Neuronal stem cell (in vitro differentiated cells): Measurements from ENCODE around the gene RTRAF.

ENCODE experiments used
- DNase-seq: peaks from one replicate; pipeline ENCODE4 v3.0.0-alpha.2; 2013; ENCODE audit warnings: low spot score
- H2AFZ ChIP-seq: one replicate; pipeline ENCODE4 v1.6.1; 2013; ENCODE audit warnings: mild to moderate bottlenecking, low read length, inconsistent platforms
- H2AK5ac ChIP-seq: 2 replicates; pipeline ENCODE4 v1.6.1; 2013; ENCODE audit warnings: low read depth, mild to moderate bottlenecking, inconsistent platforms, low read length, moderate library complexity, mixed read lengths
- H2BK120ac ChIP-seq: 2 replicates; pipeline ENCODE4 v1.6.1; 2013; ENCODE audit warnings: low read depth, mild to moderate bottlenecking, inconsistent platforms, low read length, moderate library complexity, mixed read lengths
- H2BK12ac ChIP-seq: one replicate; pipeline ENCODE4 v1.6.1; 2013; ENCODE audit warnings: low read length, inconsistent platforms
- H2BK15ac ChIP-seq: 2 replicates; pipeline ENCODE4 v1.6.1; 2013; ENCODE audit warnings: mild to moderate bottlenecking, low read length, inconsistent platforms, mixed read lengths
- H2BK5ac ChIP-seq: one replicate; pipeline ENCODE4 v1.6.1; 2013; ENCODE audit warnings: inconsistent platforms, mild to moderate bottlenecking, low read length, moderate library complexity
- H3K14ac ChIP-seq: one replicate; pipeline ENCODE4 v1.6.1; 2013; ENCODE audit warnings: low read length, inconsistent platforms
- H3K18ac ChIP-seq: 2 replicates; pipeline ENCODE4 v1.6.1; 2013; ENCODE audit warnings: low read length, inconsistent platforms
- H3K23ac ChIP-seq: 2 replicates; pipeline ENCODE4 v1.6.1; 2013; ENCODE audit warnings: low read depth, mild to moderate bottlenecking, mixed read lengths, low read length, inconsistent platforms; ENCODE audit not compliant: poor library complexity
- H3K27ac ChIP-seq: replicated peaks from 3 replicates; pipeline ENCODE4 v1.5.1; 2013; ENCODE audit warnings: low read length, inconsistent platforms
- H3K27me3 ChIP-seq, 3 experiments: 2 replicates each; pipeline ENCODE4 v1.6.1; 2013; ENCODE audit warnings: low read length in 3 of 3, mild to moderate bottlenecking in 2 of 3, inconsistent platforms in 1 of 3, low read depth in 1 of 3, mixed read lengths in 1 of 3, moderate library complexity in 1 of 3; ENCODE audit not compliant: control insufficient read depth in 3 of 3, insufficient read depth in 3 of 3
- H3K36me3 ChIP-seq, 2 donors: replicated peaks in 1 of 2; 2 replicates each; pipeline ENCODE4 v1.6.1; 2013; ENCODE audit warnings: low read length in 2 of 2; ENCODE audit not compliant: control insufficient read depth in 2 of 2, insufficient read depth in 2 of 2
- H3K4ac ChIP-seq: 2 replicates; pipeline ENCODE4 v1.6.1; 2013; ENCODE audit warnings: inconsistent platforms, mild to moderate bottlenecking, low read length, moderate library complexity
- H3K4me1 ChIP-seq, 2 donors: 1 replicate in 1 of 2; 2 replicates in 1 of 2; pipeline ENCODE4 v1.6.1; 2013; ENCODE audit warnings: low read length in 2 of 2, low read depth in 1 of 2; ENCODE audit not compliant: control insufficient read depth in 2 of 2, insufficient read depth in 1 of 2
- H3K4me2 ChIP-seq: one replicate; pipeline ENCODE4 v1.6.1; 2013; ENCODE audit warnings: mild to moderate bottlenecking, low read length, inconsistent platforms; ENCODE audit not compliant: insufficient read depth, poor library complexity, severe bottlenecking
- H3K4me3 ChIP-seq, 2 donors: 2 replicates each; pipeline ENCODE4 v1.5.1; 2013; ENCODE audit warnings: low read length in 2 of 2, mild to moderate bottlenecking in 2 of 2, inconsistent platforms in 1 of 2, moderate library complexity in 1 of 2
- H3K79me1 ChIP-seq: one replicate; pipeline ENCODE4 v1.6.1; 2013; ENCODE audit warnings: low read depth, mild to moderate bottlenecking, inconsistent platforms, low read length, moderate library complexity
- H3K9ac ChIP-seq: one replicate; pipeline ENCODE4 v1.6.1; 2013; ENCODE audit warnings: mild to moderate bottlenecking, low read depth, low read length, inconsistent platforms; ENCODE audit not compliant: poor library complexity
- H3K9me3 ChIP-seq, 2 donors: replicated peaks in 1 of 2; 2 replicates each; pipeline versions ENCODE3 to v1.6.1; 2013; ENCODE audit warnings: low read length in 2 of 2, mild to moderate bottlenecking in 2 of 2, inconsistent platforms in 1 of 2, low read depth in 1 of 2, mixed read lengths in 1 of 2, moderate library complexity in 1 of 2; ENCODE audit not compliant: control insufficient read depth in 2 of 2, insufficient read depth in 1 of 2
- H4K8ac ChIP-seq: one replicate; pipeline ENCODE4 v1.6.1; 2013; ENCODE audit warnings: low read depth, mild to moderate bottlenecking, inconsistent platforms, low read length, moderate library complexity
- H4K91ac ChIP-seq: one replicate; pipeline ENCODE4 v1.6.1; 2013; ENCODE audit warnings: low read length, low read depth, mild to moderate bottlenecking, inconsistent platforms; ENCODE audit not compliant: poor library complexity
- WGBS, 2 donors: extraction: QIAGEN DNeasy Blood & Tissue Kit; methylation state at CpG; one replicate each; pipeline ENCODE4 v1.1.7; 2013; ENCODE audit warnings: missing lambda C conversion rate in 2 of 2, mixed read lengths in 1 of 2; ENCODE audit not compliant: insufficient read length in 2 of 2, insufficient replicate concordance in 1 of 2; ENCODE audit errors: extremely low coverage in 2 of 2; 5-methylcytosine and 5-hydroxymethylcytosine counted together

RTRAF gene

DNA sequence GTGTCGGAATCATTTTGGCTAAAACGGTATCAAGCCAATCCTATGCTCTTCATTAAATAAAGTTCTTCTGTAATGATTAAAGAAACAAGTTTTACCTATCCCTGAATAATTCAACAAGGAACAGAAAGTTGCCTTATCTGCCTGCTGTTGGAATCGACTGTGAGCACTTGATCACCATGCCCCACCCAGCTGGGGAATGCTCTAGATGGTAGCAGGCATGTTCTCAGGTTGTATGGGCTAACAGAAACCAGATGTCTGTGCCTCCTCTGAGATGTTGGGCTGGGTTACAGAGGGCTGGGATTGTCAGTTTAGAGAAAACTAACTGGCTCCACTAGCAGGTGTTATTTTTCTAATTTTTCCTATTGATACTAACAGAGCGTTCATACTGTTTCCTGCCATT is 28.9 kb downstream of the RTRAF start:
- H3K4me2 ChIP-seq, result no peak overlapping the region
- no peak overlapping the region for H3K18ac ChIP-seq
- no peak overlapping the region for H2AFZ ChIP-seq
- no peaks in the 10 kb centered on the region for H3K79me1 ChIP-seq
- WGBS, 2 donors, result no CpG with 5 or more reads among the region's 4 CpGs
- no peak overlapping the region for H3K14ac ChIP-seq
- no peak overlapping the region for H3K27ac ChIP-seq
- no peak overlapping the region for H3K4me3 ChIP-seq
- no peak overlapping the region for H2BK12ac ChIP-seq
- H2BK15ac ChIP-seq, result no peak overlapping the region
- no peaks in the 10 kb centered on the region for H3K9me3 ChIP-seq
- peaks cover 0 to 27% of the 10 kb centered on the region in 2 donors for H3K36me3 ChIP-seq
- no peak overlapping the region for H3K9ac ChIP-seq
- H3K27me3 ChIP-seq, result no peaks in the 10 kb centered on the region
- H2BK120ac ChIP-seq, result no peak overlapping the region
- H3K4me1 ChIP-seq, result peaks cover 4 to 9% of the 10 kb centered on the region in 2 donors
- H2BK5ac ChIP-seq, result no peak overlapping the region
- no peak overlapping the region for H4K91ac ChIP-seq
- no peak overlapping the region for H2AK5ac ChIP-seq
- no peak overlapping the region for H4K8ac ChIP-seq
- H3K23ac ChIP-seq, result no peak overlapping the region
- DNase-seq, result no peak
- H3K4ac ChIP-seq, result no peak overlapping the region

DNA sequence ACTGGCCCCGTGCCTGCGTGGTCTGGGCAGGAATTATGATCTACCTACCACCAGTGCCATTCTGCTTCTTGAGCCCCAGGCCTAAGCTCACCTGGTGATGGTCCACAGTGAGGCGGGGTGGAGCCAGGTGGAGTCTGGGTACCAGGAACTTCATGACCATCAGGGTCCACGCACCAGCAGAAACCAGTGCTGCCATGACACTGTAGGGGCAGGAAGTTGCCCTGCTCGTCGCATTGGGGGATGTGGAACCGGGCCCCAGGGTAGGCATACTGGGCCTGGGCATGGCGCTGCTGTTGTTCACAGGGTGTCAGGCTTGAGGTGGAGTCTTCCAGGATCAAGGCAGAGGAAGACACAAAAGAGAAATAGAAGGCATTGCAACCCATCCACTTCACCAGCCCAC is 29.6 kb downstream of the RTRAF start:
- Histone ChIP-seq H2BK120ac (no peak overlapping the region), H3K18ac (no peak overlapping the region), H3K79me1 (no peaks in the 10 kb centered on the region), H2BK15ac (no peak overlapping the region), H3K36me3 (peaks cover 0 to 22% of the 10 kb centered on the region in 2 donors), H3K4me2 (no peak overlapping the region), H3K4me1 (peaks cover 4 to 9% of the 10 kb centered on the region in 2 donors), H2BK5ac (no peak overlapping the region), H2AK5ac (no peak overlapping the region), H3K4me3 (peak overlapping the region in 1 of 2 donors; percentile 13), H2BK12ac (no peak overlapping the region), H3K27ac (no peak overlapping the region), H4K8ac (no peak overlapping the region), H4K91ac (no peak overlapping the region), H3K9me3 (no peaks in the 10 kb centered on the region), H3K9ac (no peak overlapping the region), H3K27me3 (no peaks in the 10 kb centered on the region), H2AFZ (no peak overlapping the region), H3K23ac (peak overlapping the region; percentile 13), H3K14ac (no peak overlapping the region), H3K4ac (no peak overlapping the region)
- no peak for DNase-seq
- no CpG with 5 or more reads among the region's 8 CpGs for WGBS, 2 donors

DNA sequence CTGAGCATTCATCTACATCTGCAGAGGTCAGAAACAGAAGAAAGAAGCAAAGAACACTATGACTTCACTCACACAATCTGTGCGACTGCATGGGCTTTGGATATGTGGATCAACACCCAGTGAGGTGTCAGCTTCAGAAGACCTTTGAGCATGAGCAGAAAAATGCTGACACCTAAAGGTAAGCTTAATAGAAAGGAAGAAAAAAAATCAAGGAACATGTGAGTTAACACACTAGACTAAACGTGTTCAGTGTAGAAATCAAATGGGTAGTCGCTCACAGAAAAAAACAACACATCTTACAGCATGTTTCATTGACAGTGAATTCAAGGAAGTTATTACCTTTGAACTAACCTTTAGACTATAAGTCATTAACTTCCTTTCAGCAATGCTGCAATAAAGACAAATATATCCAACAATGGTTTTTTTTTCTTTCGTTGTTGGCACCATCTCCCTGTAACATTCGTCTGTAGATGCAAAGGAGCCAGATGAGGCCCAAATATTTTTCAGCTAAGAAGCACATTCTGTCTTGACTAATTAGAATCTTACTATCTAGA is 30.9 kb downstream of the RTRAF start:
- Histone ChIP-seq H3K27me3 (no peaks in the 10 kb centered on the region), H3K36me3 (peaks cover 0 to 20% of the 10 kb centered on the region in 2 donors), H2BK120ac (no peak overlapping the region), H2AK5ac (no peak overlapping the region), H3K14ac (no peak overlapping the region), H3K4me2 (no peak overlapping the region), H3K9me3 (no peaks in the 10 kb centered on the region), H3K79me1 (no peaks in the 10 kb centered on the region), H3K4me1 (peaks cover 4 to 5% of the 10 kb centered on the region in 2 donors), H2AFZ (no peak overlapping the region), H3K9ac (no peak overlapping the region), H4K8ac (no peak overlapping the region), H4K91ac (no peak overlapping the region), H3K23ac (no peak overlapping the region), H2BK5ac (no peak overlapping the region), H3K27ac (no peak overlapping the region), H3K18ac (no peak overlapping the region), H2BK12ac (no peak overlapping the region), H3K4ac (no peak overlapping the region), H2BK15ac (no peak overlapping the region), H3K4me3 (no peak overlapping the region)
- no CpG with 5 or more reads among the region's 5 CpGs for WGBS, 2 donors
- DNase-seq, result no peak

DNA sequence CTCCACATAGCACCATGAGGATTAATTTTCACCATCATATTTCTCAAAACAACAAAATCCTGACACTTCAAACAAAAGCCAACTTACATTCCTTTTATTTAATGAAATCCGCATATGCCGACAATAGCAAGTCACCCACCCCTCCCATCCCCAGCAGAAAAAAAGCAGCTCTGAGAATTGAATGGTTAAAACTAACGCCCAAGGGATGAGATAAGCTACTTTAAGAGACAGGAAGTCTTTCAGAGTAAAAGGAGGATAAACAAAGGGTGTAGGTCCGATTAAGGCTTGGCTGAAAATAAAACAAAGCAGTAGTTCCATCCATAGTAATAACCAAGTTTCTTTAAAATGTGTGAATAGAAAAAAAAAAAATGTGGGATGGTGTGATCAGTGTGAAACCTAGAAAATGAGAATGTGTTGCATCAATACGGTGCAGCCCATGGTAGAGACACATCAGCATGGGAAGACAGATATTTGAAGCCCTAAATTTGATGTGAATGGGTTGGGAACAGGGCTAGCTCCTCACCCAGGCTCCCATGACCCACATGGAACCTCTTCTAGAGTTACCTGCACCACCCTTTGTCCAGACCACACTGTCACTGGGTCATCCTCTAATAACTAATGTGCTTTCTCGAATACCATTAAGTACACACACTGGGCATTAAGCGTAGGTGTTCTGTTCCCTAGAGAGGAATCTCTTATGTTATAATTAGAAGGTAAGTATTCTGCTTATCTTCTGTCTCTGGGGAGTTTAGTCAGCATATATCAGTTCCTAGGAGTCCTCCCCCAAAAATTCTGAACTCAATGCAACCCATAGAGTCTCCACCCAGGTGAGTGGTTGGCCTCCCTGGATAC is 31.7 kb downstream of the RTRAF start:
- Histone ChIP-seq H2AFZ (no peak overlapping the region), H3K4me1 (peaks cover 3 to 4% of the 10 kb centered on the region in 2 donors), H3K14ac (no peak overlapping the region), H3K9me3 (no peaks in the 10 kb centered on the region), H4K91ac (no peak overlapping the region), H3K36me3 (peaks cover 0 to 24% of the 10 kb centered on the region in 2 donors), H2AK5ac (no peak overlapping the region), H2BK12ac (no peak overlapping the region), H3K27me3 (no peaks in the 10 kb centered on the region), H2BK15ac (no peak overlapping the region), H3K18ac (no peak overlapping the region), H3K27ac (no peak overlapping the region), H4K8ac (no peak overlapping the region), H2BK120ac (no peak overlapping the region), H3K4me2 (no peak overlapping the region), H3K9ac (no peak overlapping the region), H2BK5ac (no peak overlapping the region), H3K79me1 (no peaks in the 10 kb centered on the region), H3K23ac (no peak overlapping the region), H3K4me3 (no peak overlapping the region), H3K4ac (no peak overlapping the region)
- DNase-seq, result no peak
- WGBS, 2 donors, result 100% methylated on average over 1 of the region's 7 CpGs; no CpG with 5 or more reads in 1 of the 2 donors
